IMR-90 (cell line): Measurements from ENCODE around the gene RPUSD1. TPM values are rescaled to one million over a fixed set of nuclear protein-coding genes. Genes with fewer than 3 reads are reported as not detected.

ENCODE experiments used
- ATAC-seq: fragments of 200-7000 bp; cut with Tn5 transposase; 2 replicates; pipeline ENCODE4 v1.9.1; 2020; ENCODE audit warnings: low read depth, mild to moderate bottlenecking, moderate library complexity
- BruUV-seq: library from RNA; stranded (reverse); fragments of 400-500 nt; replicated peaks from 2 replicates; lab custom pipeline; 2021; lab: Mats Ljungman, UMichigan
- CTCF ChIA-PET: fragments of 300-600 bp; formaldehyde crosslinking; extraction: SDS; loops from one replicate; lab custom pipeline; 2021; ENCODE audit warnings: antibody characterized with exemption; lab: Yijun Ruan, JAX
- POLR2A ChIA-PET: fragments of 300-600 bp; sonication (Branson Sonifier 250); formaldehyde crosslinking; loops from one replicate; lab custom pipeline; 2022; ENCODE audit warnings: antibody characterized with exemption; ENCODE audit not compliant: unreplicated experiment; lab: Charles Lee
- DNase-seq: peaks from one replicate; pipeline ENCODE4 v3.0.0; 2013
- H2AFZ ChIP-seq: replicated peaks from 2 replicates; pipeline ENCODE3; 2013; ENCODE audit warnings: low read length, mild to moderate bottlenecking; ENCODE audit not compliant: poor library complexity
- H2AK5ac ChIP-seq: 2 replicates; pipeline ENCODE4 v1.6.1; 2013; ENCODE audit warnings: low read depth, low read length, inconsistent platforms
- H2AK9ac ChIP-seq: replicated peaks from 2 replicates; pipeline ENCODE3; 2013; ENCODE audit warnings: mild to moderate bottlenecking, low read depth, low read length, moderate library complexity; ENCODE audit not compliant: poor library complexity
- H2BK120ac ChIP-seq: 2 replicates; pipeline ENCODE4 v1.6.1; 2013; ENCODE audit warnings: low read depth, low read length, inconsistent platforms
- H2BK15ac ChIP-seq: 3 replicates; pipeline ENCODE4 v1.6.1; 2013; ENCODE audit warnings: low read depth, low read length, inconsistent platforms
- H2BK20ac ChIP-seq: 2 replicates; pipeline ENCODE4 v1.6.1; 2013; ENCODE audit warnings: low read depth, mild to moderate bottlenecking, inconsistent platforms, low read length, moderate library complexity
- H2BK5ac ChIP-seq: 2 replicates; pipeline ENCODE4 v1.6.1; 2013; ENCODE audit warnings: mild to moderate bottlenecking, low read depth, low read length, inconsistent platforms; ENCODE audit not compliant: poor library complexity, severe bottlenecking
- H3K14ac ChIP-seq: replicated peaks from 2 replicates; pipeline ENCODE4 v1.6.1; 2013; ENCODE audit warnings: low read depth, low read length, inconsistent platforms
- H3K18ac ChIP-seq: 2 replicates; pipeline ENCODE4 v1.6.1; 2013; ENCODE audit warnings: low read depth, low read length, control low read depth
- H3K23ac ChIP-seq: 2 replicates; pipeline ENCODE4 v1.6.1; 2013; ENCODE audit warnings: low read depth, low read length, inconsistent platforms
- H3K27ac ChIP-seq: 2 replicates; pipeline ENCODE4 v1.5.1; 2013; ENCODE audit warnings: mild to moderate bottlenecking, control low read depth, low read length; ENCODE audit not compliant: insufficient read depth
- H3K27me3 ChIP-seq: 2 replicates; pipeline ENCODE4 v1.6.1; 2013; ENCODE audit warnings: low read length; ENCODE audit not compliant: control insufficient read depth, insufficient read depth
- H3K36me3 ChIP-seq: 2 replicates; pipeline ENCODE4 v1.6.1; 2013; ENCODE audit warnings: low read length, mixed read lengths; ENCODE audit not compliant: control insufficient read depth, insufficient read depth
- H3K4ac ChIP-seq: 2 replicates; pipeline ENCODE4 v1.6.1; 2013; ENCODE audit warnings: low read depth, low read length, inconsistent platforms
- H3K4me1 ChIP-seq: 2 replicates; pipeline ENCODE4 v1.6.1; 2013; ENCODE audit warnings: low read length, mixed read lengths; ENCODE audit not compliant: control insufficient read depth, insufficient read depth
- H3K4me2 ChIP-seq: 2 replicates; pipeline ENCODE4 v1.6.1; 2013; ENCODE audit warnings: low read depth, mild to moderate bottlenecking, control low read depth, low read length, moderate library complexity
- H3K4me3 ChIP-seq: 2 replicates; pipeline ENCODE4 v1.5.1; 2013; ENCODE audit warnings: low read depth, mild to moderate bottlenecking, control low read depth, low read length, moderate library complexity; ENCODE audit not compliant: insufficient read depth
- H3K56ac ChIP-seq: 2 replicates; pipeline ENCODE4 v1.6.1; 2013; ENCODE audit warnings: low read length, inconsistent platforms; ENCODE audit not compliant: insufficient read depth; ENCODE audit errors: extremely low read depth
- H3K79me1 ChIP-seq, 2 experiments: 2 replicates each; pipeline ENCODE4 v1.6.1; 2013; ENCODE audit warnings: low read length in 2 of 2, inconsistent platforms in 1 of 2, low read depth in 1 of 2
- H3K9ac ChIP-seq: 2 replicates; pipeline ENCODE4 v1.6.1; 2013; ENCODE audit warnings: low read depth, low read length, control low read depth
- H3K9me1 ChIP-seq: 2 replicates; pipeline ENCODE4 v1.6.1; 2013; ENCODE audit warnings: low read length, inconsistent platforms; ENCODE audit not compliant: insufficient read depth
- H3K9me3 ChIP-seq: 2 replicates; pipeline ENCODE4 v1.6.1; 2013; ENCODE audit warnings: low read length; ENCODE audit not compliant: control insufficient read depth, insufficient read depth
- H4K20me1 ChIP-seq: 2 replicates; pipeline ENCODE4 v1.6.1; 2013; ENCODE audit warnings: low read length, inconsistent platforms; ENCODE audit not compliant: insufficient read depth
- H4K5ac ChIP-seq: 2 replicates; pipeline ENCODE4 v1.6.1; 2013; ENCODE audit warnings: mild to moderate bottlenecking, low read depth, low read length, control low read depth
- H4K8ac ChIP-seq, 2 experiments: 2 replicates each; pipeline ENCODE4 v1.6.1; 2013; ENCODE audit warnings: low read depth in 2 of 2, low read length in 2 of 2, control low read depth in 1 of 2, inconsistent platforms in 1 of 2
- H4K91ac ChIP-seq: 2 replicates; pipeline ENCODE4 v1.6.1; 2013; ENCODE audit warnings: low read depth, low read length, inconsistent platforms; ENCODE audit not compliant: insufficient read depth
- BHLHE40 ChIP-seq: fragments of 150-350 bp; IDR thresholded peaks from 2 replicates; pipeline ENCODE4 v1.6.1; 2016; ENCODE audit warnings: mild to moderate bottlenecking, low read depth, low read length
- CEBPB ChIP-seq: IDR thresholded peaks from 2 replicates; pipeline ENCODE4 v1.6.1; 2012; ENCODE audit warnings: low read depth, low read length, improper control_type of control experiment
- CHD1 ChIP-seq: IDR thresholded peaks from 2 replicates; pipeline ENCODE4 v1.6.1; 2012; ENCODE audit warnings: low read depth, low read length, improper control_type of control experiment
- FOS ChIP-seq: fragments of 150-350 bp; IDR thresholded peaks from 2 replicates; pipeline ENCODE4 v1.6.1; 2016; ENCODE audit warnings: low read depth, low read length
- MAFK ChIP-seq: IDR thresholded peaks from 2 replicates; pipeline ENCODE4 v1.6.1; 2012; ENCODE audit warnings: low read depth, low read length, improper control_type of control experiment
- MAZ ChIP-seq: IDR thresholded peaks from 2 replicates; pipeline ENCODE4 v1.6.1; 2012; ENCODE audit warnings: low read depth, mild to moderate bottlenecking, low read length, improper control_type of control experiment, moderate library complexity, borderline replicate concordance
- POLR2A ChIP-seq: IDR thresholded peaks from 2 replicates; pipeline ENCODE4 v1.6.1; 2012; ENCODE audit warnings: mild to moderate bottlenecking, low read depth, low read length
- RAD21 ChIP-seq: IDR thresholded peaks from 2 replicates; pipeline ENCODE4 v1.6.1; 2012; ENCODE audit warnings: low read length, improper control_type of control experiment
- RCOR1 ChIP-seq: IDR thresholded peaks from 2 replicates; pipeline ENCODE4 v1.6.1; 2012; ENCODE audit warnings: mild to moderate bottlenecking, low read length, improper control_type of control experiment; ENCODE audit not compliant: insufficient replicate concordance
- SMC3 ChIP-seq: fragments of 150-350 bp; IDR thresholded peaks from 2 replicates; pipeline ENCODE4 v1.6.1; 2016; ENCODE audit warnings: low read depth, mild to moderate bottlenecking, antibody characterized with exemption, low read length, moderate library complexity
- WGBS, 2 experiments: methylation state at CpG; one replicate each; pipeline versions ENCODE4 v1.1.5 to v1.1.7; 2013; ENCODE audit warnings: missing lambda C conversion rate in 2 of 2; ENCODE audit not compliant: insufficient read length in 1 of 2; ENCODE audit errors: extremely low coverage in 2 of 2; 5-methylcytosine and 5-hydroxymethylcytosine counted together
- dilution Hi-C: fragments of 300-500 bp; cut with HindIII; formaldehyde crosslinking; loops from one replicate; pipeline ENCODE4 v1.14.3; 2018; ENCODE audit warnings: low sequenced_read_pairs; ENCODE audit not compliant: unreplicated experiment
- in situ Hi-C: fragments of 300-500 bp; cut with MboI; formaldehyde crosslinking; loops from 3 replicates; pipeline ENCODE4 v1.14.3; 2019; ENCODE audit warnings: low sequenced_read_pairs, inconsistent platforms, mixed read lengths
- intact Hi-C: fragments of 100-400 bp; cut with micrococcal nuclease; formaldehyde crosslinking; loops from 2 replicates; pipeline ENCODE4 v1.10.0; 2022
- polyA plus RNA-seq, 3 experiments: library from polyadenylated mRNA; depleted of rRNA; stranded (reverse); fragments of >200 nt; gene quantifications; 2 replicates each; pipeline ENCODE4 v1.2.3, GENCODE V29; 2012; ENCODE audit warnings: low replicate concordance in 1 of 3
- total RNA-seq: library from RNA; depleted of rRNA; stranded (reverse); fragments of >200 nt; gene quantifications from 2 replicates; pipeline ENCODE4 v1.2.3, GENCODE V29; 2012
- TF ChIP-seq, protein P1 (sequence below): fragments of 150-350 bp; IDR thresholded peaks from 2 replicates; pipeline ENCODE4 v1.6.1; 2017; ENCODE audit warnings: mild to moderate bottlenecking, antibody characterized with exemption, low read length, low read depth

The RPUSD1 gene
- total and polyA plus RNA-seq, 2 of the 4 experiments (the other 2 are of a cell fraction): 13.1 to 32.3 TPM

DNA sequence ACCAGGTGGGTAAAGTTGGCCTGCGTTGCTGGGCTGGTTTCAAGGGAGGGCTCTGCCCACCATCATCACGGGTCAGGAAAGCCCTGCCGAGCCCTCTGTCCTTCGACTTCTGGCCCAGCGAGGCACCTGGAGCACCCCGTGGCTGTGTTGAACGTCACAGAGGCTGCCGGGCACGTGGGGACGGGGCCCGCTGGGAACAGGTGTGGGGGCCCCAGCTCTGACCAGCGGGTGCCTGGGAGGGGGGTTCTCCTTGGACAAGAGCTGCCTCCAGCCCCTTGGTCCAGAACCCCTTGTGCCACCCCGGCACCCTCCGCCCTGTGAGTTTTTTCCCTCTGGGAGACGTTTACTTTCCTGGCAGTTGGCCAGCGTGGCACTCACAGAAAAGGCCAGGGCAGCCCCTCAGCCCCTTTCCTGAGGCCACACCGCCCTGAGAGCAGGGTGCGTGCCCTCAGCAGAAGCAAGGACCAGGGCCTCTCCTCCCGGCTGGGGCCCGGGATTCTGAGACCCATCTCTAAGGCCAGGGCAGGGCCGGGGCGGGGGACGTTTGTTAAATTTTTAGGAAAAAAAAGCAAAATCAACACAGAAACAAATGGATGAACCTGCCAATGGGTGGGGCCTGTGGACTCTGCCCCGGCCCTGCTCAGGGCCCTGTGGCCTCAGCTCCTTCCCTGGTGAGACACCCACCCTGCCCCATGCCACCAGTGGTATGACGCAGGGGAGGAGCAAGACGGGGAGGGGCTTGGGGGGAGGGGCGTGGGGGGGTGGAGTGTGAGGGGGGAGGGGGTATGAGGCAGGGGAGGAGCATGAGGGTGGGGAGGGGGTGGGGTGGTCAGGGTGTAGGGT, 43.6 kb upstream of the RPUSD1 start:
- CTCF ChIA-PET: no interaction called here
- BruUV-seq: no TSS peak
- dilution Hi-C loops: no loop called here

More for the DNA sequence above, 43.6 kb upstream of the RPUSD1 start:
- DNase-seq: no peak
- Histone ChIP-seq H3K79me1 (no peaks in the 10 kb centered on the region), H3K14ac (no peak overlapping the region), H3K56ac (no peak overlapping the region), H4K91ac (no peak overlapping the region), H3K23ac (no peak overlapping the region), H3K4me3 (no peak overlapping the region), H3K4me2 (no peak overlapping the region), H3K9me1 (no peaks in the 10 kb centered on the region), H3K18ac (no peak overlapping the region), H4K8ac (no peak overlapping the region), H2BK5ac (no peak overlapping the region), H3K27me3 (peaks cover 5% of the 10 kb centered on the region; the same call in 1 of the 2 replicates), H4K5ac (no peak overlapping the region), H2AK5ac (no peak overlapping the region), H2AFZ (peak overlapping the region; percentile 33), H2BK120ac (no peak overlapping the region), H3K9ac (no peak overlapping the region), H3K27ac (no peak overlapping the region), H2BK20ac (no peak overlapping the region), H4K20me1 (no peaks in the 10 kb centered on the region), H2AK9ac (no peak overlapping the region), H3K4me1 (no peaks in the 10 kb centered on the region), H3K4ac (no peak overlapping the region), H3K9me3 (peaks cover 19% of the 10 kb centered on the region), H3K36me3 (no peaks in the 10 kb centered on the region), H2BK15ac (no peak overlapping the region)
- TF ChIP-seq FOS: no peak
- TF ChIP-seq MAFK: no peak
- no peak for TF ChIP-seq RCOR1
- TF ChIP-seq POLR2A: no peak
- no peak for TF ChIP-seq CHD1
- no peak for TF ChIP-seq SMC3
- no peak for TF ChIP-seq RAD21
- no peak for TF ChIP-seq MAZ
- TF ChIP-seq, protein P1, sequence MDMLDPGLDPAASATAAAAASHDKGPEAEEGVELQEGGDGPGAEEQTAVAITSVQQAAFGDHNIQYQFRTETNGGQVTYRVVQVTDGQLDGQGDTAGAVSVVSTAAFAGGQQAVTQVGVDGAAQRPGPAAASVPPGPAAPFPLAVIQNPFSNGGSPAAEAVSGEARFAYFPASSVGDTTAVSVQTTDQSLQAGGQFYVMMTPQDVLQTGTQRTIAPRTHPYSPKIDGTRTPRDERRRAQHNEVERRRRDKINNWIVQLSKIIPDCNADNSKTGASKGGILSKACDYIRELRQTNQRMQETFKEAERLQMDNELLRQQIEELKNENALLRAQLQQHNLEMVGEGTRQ: no peak
- TF ChIP-seq BHLHE40: no peak
- TF ChIP-seq CEBPB: no peak
- WGBS, 2 experiments: 64% methylated on average over 18 of the region's 27 CpGs; no CpG with 5 or more reads in 1 of the 2 experiments
- in situ Hi-C loops (no loop called here), intact Hi-C loops (no loop called here)
- ATAC-seq: no peak
- POLR2A ChIA-PET: no interaction called here
